Endothelial cell of umbilical vein (primary cell): ENCODE data around the gene MAST4. TPM values are rescaled to one million over a fixed set of nuclear protein-coding genes. Genes with fewer than 3 reads are reported as not detected.
A peak's percentile ranks its signal among the peaks of the same experiment; 100 is the strongest.

Experiments used
- BruUV-seq: library from RNA; stranded (reverse); fragments of 400-500 nt; replicated peaks from 2 replicates; lab custom pipeline; 2021; lab: Mats Ljungman, UMichigan
- CTCF ChIA-PET: fragments of 300-600, 350-600 bp; sonication (Branson Sonifier 250); formaldehyde crosslinking; loops from one replicate; lab custom pipeline; 2021; ENCODE audit warnings: antibody characterized with exemption, inconsistent platforms; lab: Charles Lee
- POLR2A ChIA-PET: fragments of 300-600, 350-600 bp; sonication (Branson Sonifier 250); formaldehyde crosslinking; loops from one replicate; lab custom pipeline; 2021; ENCODE audit warnings: antibody characterized with exemption, inconsistent platforms; lab: Charles Lee
- DNase-seq: peaks from one replicate; pipeline ENCODE4 v3.0.0-alpha.2; 2011; ENCODE audit warnings: low read depth, low spot score
- FAIRE-seq: peaks from 2 replicates; lab custom pipeline; 2011; peaks lifted over from hg19 to GRCh38; lab: Jason Lieb, UNC
- H2AFZ ChIP-seq: 2 replicates; pipeline ENCODE4 v1.6.0; 2012; ENCODE audit warnings: low read depth, low read length, control low read depth, inconsistent platforms
- H3K27ac ChIP-seq: 2 replicates; pipeline ENCODE4 v1.5.1; 2011; ENCODE audit warnings: low read depth, mild to moderate bottlenecking, control low read depth, low read length, moderate library complexity; ENCODE audit not compliant: insufficient read depth
- H3K27me3 ChIP-seq, 2 experiments: 2 replicates each; pipeline versions ENCODE4 v1.6.0 to v1.6.1; 2011; ENCODE audit warnings: low read length in 2 of 2, mixed read lengths in 1 of 2; ENCODE audit not compliant: control insufficient read depth in 2 of 2, insufficient read depth in 2 of 2
- H3K36me3 ChIP-seq, 2 experiments: 2 replicates in 1 of 2; 3 replicates in 1 of 2; pipeline ENCODE4 v1.5.1; 2011; ENCODE audit warnings: low read length in 2 of 2, mild to moderate bottlenecking in 1 of 2, moderate library complexity in 1 of 2; ENCODE audit not compliant: control insufficient read depth in 2 of 2, insufficient read depth in 2 of 2; ENCODE audit errors: extremely low read depth in 1 of 2
- H3K4me1 ChIP-seq: 3 replicates; pipeline ENCODE4 v1.5.1; 2011; ENCODE audit warnings: mild to moderate bottlenecking, low read length; ENCODE audit not compliant: control insufficient read depth, insufficient read depth; ENCODE audit errors: extremely low read depth
- H3K4me2 ChIP-seq: 2 replicates; pipeline ENCODE4 v1.6.1; 2011; ENCODE audit warnings: low read length, control low read depth, mixed read lengths; ENCODE audit not compliant: insufficient read depth
- H3K4me3 ChIP-seq, 3 experiments: fragments of 200-600 bp in 1 of 3; sonication (generic), shearing (Covaris generic) in 1 of 3; replicated peaks in 1 of 3; 2 replicates each; pipeline ENCODE4 v1.5.1; 2011 to 2016; ENCODE audit warnings: control low read depth in 3 of 3, low read length in 3 of 3, mild to moderate bottlenecking in 2 of 3, inconsistent platforms in 1 of 3, low read depth in 1 of 3, moderate library complexity in 1 of 3; ENCODE audit not compliant: insufficient read depth in 1 of 3
- H3K79me2 ChIP-seq: 2 replicates; pipeline ENCODE4 v1.6.0; 2012; ENCODE audit warnings: low read length, inconsistent platforms; ENCODE audit not compliant: control insufficient read depth, insufficient read depth
- H3K9ac ChIP-seq: replicated peaks from 2 replicates; pipeline ENCODE3; 2011; ENCODE audit warnings: low read length, control low read depth; ENCODE audit not compliant: insufficient read depth; ENCODE audit errors: extremely low read depth
- H3K9me1 ChIP-seq: replicated peaks from 3 replicates; pipeline ENCODE4 v1.6.0; 2011; ENCODE audit warnings: mild to moderate bottlenecking, low read length; ENCODE audit not compliant: control insufficient read depth, insufficient read depth; ENCODE audit errors: extremely low read depth
- H3K9me3 ChIP-seq: replicated peaks from 2 replicates; pipeline ENCODE4 v1.5.1; 2012; ENCODE audit warnings: low read length, inconsistent platforms; ENCODE audit not compliant: control insufficient read depth, insufficient read depth
- H4K20me1 ChIP-seq: replicated peaks from 2 replicates; pipeline ENCODE3; 2011; ENCODE audit warnings: mild to moderate bottlenecking, low read length; ENCODE audit not compliant: control insufficient read depth, insufficient read depth; ENCODE audit errors: extremely low read depth
- CTCF ChIP-seq, 2 donors: IDR thresholded peaks; 1 replicate in 1 of 2; 2 replicates in 1 of 2; pipeline ENCODE4 v1.5.1; 2011; ENCODE audit warnings: low read length in 2 of 2, mild to moderate bottlenecking in 2 of 2, moderate library complexity in 2 of 2, control low read depth in 1 of 2, inconsistent platforms in 1 of 2, low read depth in 1 of 2; ENCODE audit not compliant: insufficient read depth in 1 of 2; ENCODE audit errors: extremely low read depth in 1 of 2
- EZH2 ChIP-seq: IDR thresholded peaks from 2 replicates; pipeline ENCODE4 v1.6.1; 2012; ENCODE audit warnings: borderline replicate concordance, low read depth, mild to moderate bottlenecking, moderate library complexity, low read length, inconsistent platforms; ENCODE audit not compliant: severe bottlenecking
- FOS ChIP-seq: IDR thresholded peaks from 2 replicates; pipeline ENCODE4 v1.6.1; 2011; ENCODE audit warnings: mild to moderate bottlenecking, low read length, moderate library complexity, borderline replicate concordance; ENCODE audit not compliant: insufficient read depth
- GATA2 ChIP-seq: IDR thresholded peaks from 2 replicates; pipeline ENCODE4 v1.7.0; 2011; ENCODE audit warnings: low read depth, mild to moderate bottlenecking, moderate library complexity, mixed read lengths, low read length; ENCODE audit not compliant: insufficient read length, insufficient read depth
- JUN ChIP-seq: IDR thresholded peaks from 2 replicates; pipeline ENCODE4 v1.6.1; 2011; ENCODE audit warnings: borderline replicate concordance, low read depth; ENCODE audit not compliant: insufficient read length, insufficient read depth
- MAX ChIP-seq: IDR thresholded peaks from 2 replicates; pipeline ENCODE4 v1.6.1; 2011; ENCODE audit not compliant: insufficient read depth, insufficient read length
- MYC ChIP-seq: IDR thresholded peaks from one replicate; pipeline ENCODE4 v1.6.1; 2011; ENCODE audit warnings: mild to moderate bottlenecking, low read depth, low read length
- POLR2A ChIP-seq: IDR thresholded peaks from 2 replicates; pipeline ENCODE4 v1.6.1; 2012; ENCODE audit warnings: low read depth, mild to moderate bottlenecking, control low read depth, low read length
- POLR2AphosphoS5 ChIP-seq: IDR thresholded peaks from 2 replicates; pipeline ENCODE4 v1.6.1; 2012; ENCODE audit warnings: low read depth, mild to moderate bottlenecking, control low read depth, low read length, moderate library complexity; ENCODE audit not compliant: insufficient read depth
- dilution Hi-C: fragments of 300-500 bp; cut with MboI; formaldehyde crosslinking; loops from one replicate; pipeline ENCODE4 v1.15.0; 2019; ENCODE audit warnings: low sequenced_read_pairs; ENCODE audit not compliant: extremely low pct_ligation_motif_present
- intact Hi-C: fragments of 100-400 bp; cut with micrococcal nuclease; formaldehyde crosslinking; loops from one replicate; pipeline ENCODE4 v1.10.0; 2022
- polyA plus RNA-seq, 4 experiments: library from polyadenylated mRNA; depleted of rRNA in 3 of 4; stranded (reverse) in 3 of 4; unstranded in 1 of 4; fragments of >200 nt; gene quantifications; 2 replicates each; pipeline versions ENCODE4 v1.2.1 to v1.2.3, GENCODE V29; 2011 to 2012; ENCODE audit warnings: missing spikeins in 1 of 4
- total RNA-seq: library from RNA; stranded (reverse); gene quantifications from 2 replicates; pipeline ENCODE4 v1.2.3, GENCODE V29; 2021

Gene MAST4
- total and polyA plus RNA-seq, 2 donors (not counting 3 experiments of a cell fraction or from before 2014, with no cell fraction given) = 40.2 to 116 TPM

GRCh38 chr5:66860199-66860975, 264.2 kb downstream of the MAST4 start:
- BruUV-seq = TSS peak; percentile 74
- no peaks in the 10 kb centered on the region for H4K20me1 ChIP-seq
- H3K27me3 ChIP-seq = no peaks in the 10 kb centered on the region
- CTCF ChIA-PET = interaction anchor here (0.9 to 7.2 kb wide), 7 partner anchors 12 to 46 kb away, joined by 4 to 123 read pairs (median 9); no protein-coding TSS in a partner anchor
- TF ChIP-seq EZH2 = no peak
- TF ChIP-seq POLR2AphosphoS5 = peak; percentile 42
- no peak for TF ChIP-seq CTCF (IDR thresholded peaks at IDR 0.05; ENCODE audit: extremely low read depth in 1 of 2, insufficient read depth in 1 of 2, low read depth in 1 of 2, low read length in 2 of 2)
- TF ChIP-seq MYC = no peak
- TF ChIP-seq POLR2A = no peak
- peak; percentile 90 for TF ChIP-seq GATA2
- peak; percentile 37 for TF ChIP-seq MAX
- TF ChIP-seq JUN = peak; percentile 35
- peak; percentile 34 for TF ChIP-seq FOS
- peak; percentile 94 for DNase-seq
- intact Hi-C loops (loop anchor here (1.0 to 2.0 kb wide), 3 partner anchors 11 to 31 kb away; no protein-coding TSS in a partner anchor), dilution Hi-C loops (no loop called here)
- peak overlapping the region; percentile 20 for H3K9ac ChIP-seq
- peak overlapping the region in 1 of 3 experiments; percentile 17 for H3K4me3 ChIP-seq
- peaks cover 18% of the 10 kb centered on the region for H3K79me2 ChIP-seq
- no peaks in the 10 kb centered on the region for H3K9me3 ChIP-seq
- peaks cover 68% of the 10 kb centered on the region for H3K4me1 ChIP-seq
- no peaks in the 10 kb centered on the region for H3K9me1 ChIP-seq
- FAIRE-seq = peak; percentile 88
- POLR2A ChIA-PET = interaction anchor here (0.8 to 2.4 kb wide), 2 partner anchors 12 to 31 kb away, joined by 7 to 27 read pairs; no protein-coding TSS in a partner anchor
- no peak overlapping the region for H2AFZ ChIP-seq
- peaks cover 0 to 1% of the 10 kb centered on the region in 2 experiments for H3K36me3 ChIP-seq
- peak overlapping the region; percentile 68 for H3K4me2 ChIP-seq
- peak overlapping the region; percentile 65 for H3K27ac ChIP-seq
